Naive thymus-derived CD4-positive, alpha-beta T cell (primary cell): ENCODE results near the gene VPS18. TPM values are rescaled to one million over a fixed set of nuclear protein-coding genes. Genes with fewer than 3 reads are reported as not detected.
A peak's percentile ranks its signal among the peaks of the same experiment; 100 is the strongest.

Experiments used
- ATAC-seq: fragments of 150-1000 bp; cut with Tn5 transposase; 2 replicates; pipeline ENCODE4 v1.10.0; 2021; ENCODE audit warnings: mild to moderate bottlenecking, moderate library complexity
- CTCF ChIA-PET: fragments of 350-600 bp; sonication (Branson Sonifier 250); formaldehyde crosslinking; loops from one replicate; lab custom pipeline; 2021; ENCODE audit warnings: antibody characterized with exemption; lab: Charles Lee
- POLR2A ChIA-PET: fragments of 350-600 bp; sonication (Branson Sonifier 250); formaldehyde crosslinking; loops from one replicate; lab custom pipeline; 2021; ENCODE audit warnings: antibody characterized with exemption, inconsistent platforms; lab: Charles Lee
- DNase-seq, 9 donors: peaks; one replicate each; pipeline versions ENCODE4 v3.0.0 to v3.0.0-alpha.2; 2020 to 2022; ENCODE audit warnings: mixed read lengths in 1 of 9
- H3K27ac ChIP-seq: one replicate; pipeline ENCODE4 v1.7.0; 2013; ENCODE audit warnings: mild to moderate bottlenecking, low read depth, low read length, moderate library complexity
- H3K27me3 ChIP-seq, 2 donors: one replicate each; pipeline ENCODE4 v1.7.0; 2013; ENCODE audit warnings: low read length in 2 of 2, mild to moderate bottlenecking in 2 of 2, moderate library complexity in 2 of 2; ENCODE audit not compliant: control insufficient read depth in 2 of 2, insufficient read depth in 2 of 2
- H3K36me3 ChIP-seq, 3 experiments: 1 replicate in 2 of 3; 2 replicates in 1 of 3; pipeline ENCODE4 v1.7.0; 2013; ENCODE audit warnings: low read length in 3 of 3, mild to moderate bottlenecking in 3 of 3, moderate library complexity in 1 of 3; ENCODE audit not compliant: insufficient read depth in 3 of 3, control insufficient read depth in 2 of 3
- H3K4me1 ChIP-seq, 2 donors: one replicate each; pipeline ENCODE4 v1.7.0; 2013; ENCODE audit warnings: low read length in 2 of 2, mild to moderate bottlenecking in 2 of 2, moderate library complexity in 1 of 2; ENCODE audit not compliant: control insufficient read depth in 2 of 2, insufficient read depth in 2 of 2
- H3K4me3 ChIP-seq: 2 replicates; pipeline ENCODE4 v1.7.0; 2013; ENCODE audit warnings: mild to moderate bottlenecking, low read length
- H3K9me3 ChIP-seq, 3 experiments: 1 replicate in 2 of 3; 2 replicates in 1 of 3; pipeline ENCODE4 v1.7.0; 2013; ENCODE audit warnings: low read length in 3 of 3; ENCODE audit not compliant: control insufficient read depth in 2 of 3
- H3K27ac Mint-ChIP-seq, 9 donors: one replicate each; pipeline ENCODE4 v1.8.0; 2020 to 2022; ENCODE audit warnings: mixed read lengths in 9 of 9, mild to moderate bottlenecking in 8 of 9, moderate library complexity in 5 of 9, inconsistent platforms in 2 of 9
- H3K27me3 Mint-ChIP-seq, 5 donors: one replicate each; pipeline ENCODE4 v1.8.0; 2021 to 2022; ENCODE audit warnings: mixed read lengths in 5 of 5, mild to moderate bottlenecking in 1 of 5
- H3K36me3 Mint-ChIP-seq, 5 donors: one replicate each; pipeline ENCODE4 v1.8.0; 2020 to 2022; ENCODE audit warnings: mixed read lengths in 5 of 5, mild to moderate bottlenecking in 3 of 5, inconsistent platforms in 1 of 5
- H3K4me1 Mint-ChIP-seq, 7 donors: one replicate each; pipeline ENCODE4 v1.8.0; 2020 to 2022; ENCODE audit warnings: mixed read lengths in 7 of 7, mild to moderate bottlenecking in 3 of 7, inconsistent platforms in 1 of 7
- H3K4me3 Mint-ChIP-seq, 10 donors: one replicate each; pipeline ENCODE4 v1.8.0; 2020 to 2022; ENCODE audit warnings: mild to moderate bottlenecking in 10 of 10, mixed read lengths in 10 of 10, moderate library complexity in 6 of 10, inconsistent platforms in 2 of 10
- H3K9me3 Mint-ChIP-seq, 11 donors: one replicate each; pipeline ENCODE4 v1.8.0; 2020 to 2022; ENCODE audit warnings: mixed read lengths in 11 of 11, mild to moderate bottlenecking in 4 of 11, inconsistent platforms in 1 of 11, moderate library complexity in 1 of 11
- intact Hi-C, 2 donors: fragments of 100-400 bp; cut with micrococcal nuclease; formaldehyde crosslinking; loops; one replicate each; pipeline ENCODE4 v1.15.1; 2023
- polyA plus RNA-seq, 2 donors: library from polyadenylated mRNA; unstranded; fragments of 300-500 nt; fragmentation: Illumina TruSeq; gene quantifications; one replicate each; pipeline ENCODE4 v1.2.3, GENCODE V29; 2021
- total RNA-seq, 6 experiments: library from RNA in 5 of 6; stranded (reverse) in 5 of 6; gene quantifications; 1 replicate in 5 of 6; 2 replicates in 1 of 6; pipeline ENCODE4 v1.2.3 and lab custom pipeline; 2021 to 2026

VPS18 gene
- total and polyA plus RNA-seq, 7 experiments from 2014 or later: 15.9 to 25.8 (median 20.5) TPM

GRCh38 chr15:40847223-40847961 is 46.9 kb upstream of the VPS18 start:
- H3K4me3 Mint-ChIP-seq: peak overlapping the region in 7 of 10 donors; percentile 6 to 68 (median 28)
- H3K9me3 Mint-ChIP-seq: no peaks in the 10 kb centered on the region
- H3K27ac Mint-ChIP-seq: peak overlapping the region in 6 of 9 donors; percentile 9 to 68 (median 34)
- H3K4me1 Mint-ChIP-seq: peaks cover 12 to 38% (median 32%) of the 10 kb centered on the region in 7 donors
- peaks cover 0 to 15% of the 10 kb centered on the region in 2 donors for H3K4me1 ChIP-seq
- H3K27me3 Mint-ChIP-seq: peaks cover 0 to 19% (median 4%) of the 10 kb centered on the region in 5 donors
- no peak overlapping the region for H3K4me3 ChIP-seq
- ATAC-seq (peak; percentile 85), DNase-seq (no peak)
- intact Hi-C loops: no loop called here
- peaks cover 0 to 3% (median 0%) of the 10 kb centered on the region in 5 donors for H3K36me3 Mint-ChIP-seq
- peaks cover 0 to 3% of the 10 kb centered on the region in 2 donors for H3K27me3 ChIP-seq
- no peaks in the 10 kb centered on the region for H3K36me3 ChIP-seq
- H3K9me3 ChIP-seq: no peaks in the 10 kb centered on the region
- CTCF ChIA-PET: interaction anchor here (1.7 kb wide), 1 partner anchor 10 kb away, joined by 10 read pairs; no protein-coding TSS in a partner anchor
- POLR2A ChIA-PET: no interaction called here
- H3K27ac ChIP-seq: no peak overlapping the region

- no peaks in the 10 kb centered on the region for H3K27me3 ChIP-seq
- H3K9me3 ChIP-seq: no peaks in the 10 kb centered on the region
- ChIA-PET POLR2A (interaction anchor here (0.6 kb wide), 1 partner anchor 273 kb away, joined by 5 read pairs; no protein-coding TSS in a partner anchor), CTCF (no interaction called here)
- H3K4me3 Mint-ChIP-seq: no peak overlapping the region
- intact Hi-C loops: no loop called here
- peaks cover 0 to 1% (median 0%) of the 10 kb centered on the region in 5 donors for H3K27me3 Mint-ChIP-seq
- DNase-seq (no peak), ATAC-seq (no peak)
- H3K36me3 Mint-ChIP-seq: no peaks in the 10 kb centered on the region
- peaks cover 7 to 26% (median 23%) of the 10 kb centered on the region in 7 donors for H3K4me1 Mint-ChIP-seq
- no peak overlapping the region for H3K27ac Mint-ChIP-seq
- H3K36me3 ChIP-seq: no peaks in the 10 kb centered on the region
- no peak overlapping the region for H3K27ac ChIP-seq
- H3K9me3 Mint-ChIP-seq: no peaks in the 10 kb centered on the region
- H3K4me3 ChIP-seq: no peak overlapping the region
- peaks cover 0 to 10% of the 10 kb centered on the region in 2 donors for H3K4me1 ChIP-seq
Measured at GRCh38 chr15:40850576-40851112, 43.6 kb upstream of the VPS18 start.

- no peak overlapping the region for H3K4me3 ChIP-seq
- no peaks in the 10 kb centered on the region for H3K36me3 ChIP-seq
- intact Hi-C loops: no loop called here
- no peaks in the 10 kb centered on the region for H3K27me3 Mint-ChIP-seq
- POLR2A ChIA-PET: interaction anchor here (0.7 kb wide), 2 partner anchors 37 to 55 kb away, joined by 3 read pairs; no protein-coding TSS in a partner anchor
- H3K4me1 ChIP-seq: peaks cover 0 to under 1% of the 10 kb centered on the region in 2 donors
- peak overlapping the region in 2 of 9 donors; percentile 3 to 22 for H3K27ac Mint-ChIP-seq
- no peaks in the 10 kb centered on the region for H3K9me3 ChIP-seq
- H3K36me3 Mint-ChIP-seq: peaks cover 0 to 3% (median 0%) of the 10 kb centered on the region in 5 donors
- H3K4me1 Mint-ChIP-seq: peaks cover 7 to 12% (median 10%) of the 10 kb centered on the region in 7 donors
- DNase-seq: no peak
- no peak overlapping the region for H3K4me3 Mint-ChIP-seq
- H3K27ac ChIP-seq: no peak overlapping the region
- CTCF ChIA-PET: interaction anchor here (0.7 kb wide), 1 partner anchor 480 kb away, joined by 3 read pairs; the partner anchor contains the start of genes NUSAP1 and OIP5
- no peak for ATAC-seq
- no peaks in the 10 kb centered on the region for H3K9me3 Mint-ChIP-seq
- H3K27me3 ChIP-seq: no peaks in the 10 kb centered on the region
Measured at GRCh38 chr15:40852529-40852928, 41.7 kb upstream of the VPS18 start.

- POLR2A ChIA-PET: interaction anchor here (0.7 kb wide), 1 partner anchor 54 kb away, joined by 3 read pairs; no protein-coding TSS in a partner anchor
- CTCF ChIA-PET: interaction anchor here (0.7 kb wide), 1 partner anchor 479 kb away, joined by 3 read pairs; the partner anchor contains the start of genes NUSAP1 and OIP5
- Mint-ChIP-seq H3K27ac (no peak overlapping the region), H3K27me3 (no peaks in the 10 kb centered on the region), H3K36me3 (peaks cover 0 to 3% (median 0%) of the 10 kb centered on the region in 5 donors), H3K9me3 (no peaks in the 10 kb centered on the region), H3K4me1 (peaks cover 0 to 8% (median 5%) of the 10 kb centered on the region in 7 donors), H3K4me3 (no peak overlapping the region)
- no peaks in the 10 kb centered on the region for H3K9me3 ChIP-seq
- no peaks in the 10 kb centered on the region for H3K4me1 ChIP-seq
- no peak overlapping the region for H3K27ac ChIP-seq
- intact Hi-C loops: no loop called here
- H3K36me3 ChIP-seq: no peaks in the 10 kb centered on the region
- H3K4me3 ChIP-seq: no peak overlapping the region
- ATAC-seq: no peak
- no peaks in the 10 kb centered on the region for H3K27me3 ChIP-seq
- no peak for DNase-seq
Measured at GRCh38 chr15:40853241-40853890, 40.9 kb upstream of the VPS18 start.

- ChIA-PET POLR2A (no interaction called here), CTCF (interaction anchor here (1.4 kb wide), 1 partner anchor 38 kb away, joined by 3 read pairs; no protein-coding TSS in a partner anchor)
- no peak overlapping the region for H3K4me3 ChIP-seq
- no peaks in the 10 kb centered on the region for H3K27me3 ChIP-seq
- H3K27ac ChIP-seq: no peak overlapping the region
- Mint-ChIP-seq H3K9me3 (no peaks in the 10 kb centered on the region), H3K4me3 (no peak overlapping the region), H3K4me1 (peaks cover 0 to 13% (median 8%) of the 10 kb centered on the region in 7 donors), H3K27ac (no peak overlapping the region), H3K36me3 (peaks cover 0 to 3% (median 0%) of the 10 kb centered on the region in 5 donors), H3K27me3 (no peaks in the 10 kb centered on the region)
- ATAC-seq: no peak
- no peaks in the 10 kb centered on the region for H3K9me3 ChIP-seq
- H3K36me3 ChIP-seq: no peaks in the 10 kb centered on the region
- intact Hi-C loops: no loop called here
- DNase-seq: no peak
- no peaks in the 10 kb centered on the region for H3K4me1 ChIP-seq
Measured at GRCh38 chr15:40854161-40854560, 40.1 kb upstream of the VPS18 start.

GRCh38 chr15:40855706-40856234 is 38.5 kb upstream of the VPS18 start:
- intact Hi-C loops: no loop called here
- no peak overlapping the region for H3K4me3 Mint-ChIP-seq
- no peaks in the 10 kb centered on the region for H3K4me1 ChIP-seq

More at GRCh38 chr15:40855706-40856234, 38.5 kb upstream of the VPS18 start:
- ChIA-PET CTCF (interaction anchor here (3.4 to 6.0 kb wide), 3 partner anchors 17 to 49 kb away, joined by 15 to 101 read pairs (median 47); partner anchors contain the start of genes RHOV and VPS18), POLR2A (interaction anchor here (1.5 to 1.9 kb wide), 2 partner anchors 18 to 36 kb away, joined by 3 to 6 read pairs; partner anchors contain the start of gene RHOV)
- no peaks in the 10 kb centered on the region for H3K27me3 Mint-ChIP-seq
- H3K36me3 Mint-ChIP-seq: peaks cover 0 to 3% (median 0%) of the 10 kb centered on the region in 5 donors
- peaks cover 0 to 18% (median 13%) of the 10 kb centered on the region in 7 donors for H3K4me1 Mint-ChIP-seq
- no peak overlapping the region for H3K4me3 ChIP-seq
- DNase-seq (no peak), ATAC-seq (no peak)
- H3K9me3 ChIP-seq: no peaks in the 10 kb centered on the region
- H3K27ac Mint-ChIP-seq: no peak overlapping the region
- H3K9me3 Mint-ChIP-seq: no peaks in the 10 kb centered on the region
- no peaks in the 10 kb centered on the region for H3K27me3 ChIP-seq
- no peak overlapping the region for H3K27ac ChIP-seq
- H3K36me3 ChIP-seq: no peaks in the 10 kb centered on the region
